Activated CD4-positive, alpha-beta T cell treated with anti-CD3 and anti-CD28 coated beads, Interleukin-2, amount 10 ng/mL, durations not matched to agents 7 days and 5 days (primary cell): ENCODE data around the gene ACD. TPM values are rescaled to one million over a fixed set of nuclear protein-coding genes. Genes with fewer than 3 reads are reported as not detected.

Source experiments
- CTCF ChIA-PET: fragments of 350-600 bp; sonication (Branson Sonifier 250); formaldehyde crosslinking; loops from one replicate; lab custom pipeline; 2021; ENCODE audit warnings: antibody characterized with exemption; lab: Charles Lee
- POLR2A ChIA-PET: fragments of 350-600 bp; sonication (Branson Sonifier 250); formaldehyde crosslinking; loops from one replicate; lab custom pipeline; 2021; ENCODE audit warnings: antibody characterized with exemption; lab: Charles Lee
- DNase-seq: peaks from one replicate; pipeline ENCODE4 v3.0.0-alpha.2; 2020
- H3K27ac Mint-ChIP-seq: one replicate; pipeline ENCODE4 v1.8.0; 2021; ENCODE audit warnings: mild to moderate bottlenecking, moderate library complexity, mixed read lengths
- H3K27me3 Mint-ChIP-seq: one replicate; pipeline ENCODE4 v1.8.0; 2021; ENCODE audit warnings: mixed read lengths
- H3K36me3 Mint-ChIP-seq: one replicate; pipeline ENCODE4 v1.8.0; 2021; ENCODE audit warnings: low read depth, mixed read lengths
- H3K4me1 Mint-ChIP-seq: one replicate; pipeline ENCODE4 v1.8.0; 2021; ENCODE audit warnings: mixed read lengths
- H3K4me3 Mint-ChIP-seq: one replicate; pipeline ENCODE4 v1.8.0; 2021; ENCODE audit warnings: mild to moderate bottlenecking, moderate library complexity, mixed read lengths
- H3K9me3 Mint-ChIP-seq: one replicate; pipeline ENCODE4 v1.8.0; 2021; ENCODE audit warnings: mixed read lengths
- total RNA-seq, 2 experiments: library from RNA; stranded (reverse); gene quantifications; one replicate each; pipeline ENCODE4 v1.2.3, GENCODE V29; 2021

The ACD gene
- total RNA-seq, 2 experiments from 2014 or later: 38.0 to 41.8 TPM

DNA sequence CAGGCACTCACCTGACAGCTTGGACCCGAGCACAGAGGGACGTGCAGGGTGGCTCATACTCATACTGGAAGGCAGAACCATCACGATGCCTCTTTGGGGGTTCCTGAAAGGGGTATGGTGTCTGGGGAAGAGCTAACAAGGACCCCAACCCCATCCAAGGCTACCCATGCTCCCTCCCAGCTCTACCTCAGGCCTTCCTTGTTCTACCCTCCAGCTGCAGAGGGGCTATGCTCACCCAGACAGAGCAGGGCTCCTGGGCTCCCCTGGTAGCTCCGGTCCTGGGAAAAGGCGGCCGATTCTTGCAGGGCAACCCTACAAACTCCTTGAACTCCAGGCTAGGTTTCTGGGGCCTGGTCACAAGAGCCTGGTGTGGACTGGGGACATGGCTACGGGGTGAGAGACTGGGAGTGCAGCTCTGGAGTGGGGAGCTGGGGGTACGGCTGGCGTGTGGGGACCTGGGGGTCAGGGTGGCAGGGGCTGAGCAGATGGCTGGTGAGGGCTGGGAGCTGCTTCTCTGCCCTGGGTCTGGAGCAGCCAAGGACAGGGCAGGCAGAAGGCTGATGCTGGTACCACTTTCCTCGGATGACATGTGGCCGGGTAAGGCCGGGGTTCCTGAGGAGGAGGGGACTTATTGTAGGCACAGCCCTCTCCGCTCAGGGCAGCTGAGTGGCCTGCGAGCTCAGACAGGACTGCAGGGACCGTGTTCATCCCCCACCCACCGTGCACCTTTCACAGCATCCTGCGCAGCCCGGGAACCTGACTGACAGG, 2.1 kb downstream of the ACD start:
- no peaks in the 10 kb centered on the region for H3K27me3 Mint-ChIP-seq

DNA sequence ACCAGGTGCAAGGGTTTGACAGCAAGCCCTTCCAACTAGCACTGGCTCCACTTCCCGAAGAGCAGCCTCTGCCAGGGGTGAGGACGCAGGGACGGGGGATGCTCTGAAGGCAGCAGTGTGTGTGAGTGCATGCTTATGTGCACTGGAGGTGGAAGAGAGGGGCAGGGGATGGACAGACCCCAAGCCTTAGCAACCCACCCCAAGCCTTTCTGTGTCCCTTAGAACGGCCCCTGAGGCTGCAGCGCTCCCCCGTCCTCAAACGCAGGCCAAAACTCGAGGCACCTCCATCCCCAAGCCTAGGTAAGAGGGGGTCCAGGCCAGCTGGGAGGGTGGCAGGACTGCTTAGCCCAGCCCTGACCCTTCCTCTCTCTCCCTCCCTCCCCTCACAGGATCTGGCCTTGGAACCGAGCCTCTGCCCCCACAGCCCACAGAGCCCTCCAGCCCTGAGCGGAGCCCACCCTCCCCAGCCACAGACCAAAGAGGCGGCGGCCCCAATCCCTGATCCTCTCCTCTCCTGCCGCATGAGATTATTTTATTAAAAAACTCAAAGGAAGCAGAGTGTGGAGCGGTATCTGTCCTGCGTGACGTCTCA, 2.9 kb downstream of the ACD start:
- ChIA-PET CTCF (interaction anchor here (2.6 to 14.5 kb wide), 6 partner anchors 9 to 135 kb away, joined by 13 to 177 read pairs (median 20); partner anchors contain the start of genes C16orf86, CARMIL2 and CTCF), POLR2A (no interaction called here)
- Mint-ChIP-seq H3K4me1 (peaks cover 26% of the 10 kb centered on the region), H3K9me3 (no peaks in the 10 kb centered on the region), H3K4me3 (no peak overlapping the region), H3K27me3 (no peaks in the 10 kb centered on the region), H3K36me3 (peaks cover 28% of the 10 kb centered on the region), H3K27ac (no peak overlapping the region)
- no peak for DNase-seq

More for the DNA sequence above, 2.1 kb downstream of the ACD start:
- Mint-ChIP-seq H3K27ac (peak overlapping the region; percentile 31), H3K4me1 (peaks cover 27% of the 10 kb centered on the region), H3K4me3 (peak overlapping the region; percentile 87), H3K36me3 (peaks cover 25% of the 10 kb centered on the region), H3K9me3 (no peaks in the 10 kb centered on the region)
- no peak for DNase-seq
- CTCF ChIA-PET: interaction anchor here (1.1 to 14.5 kb wide), 9 partner anchors 10 to 177 kb away, joined by 5 to 177 read pairs (median 14); partner anchors contain the start of genes ATP6V0D1, C16orf86, CARMIL2 and CTCF
- POLR2A ChIA-PET: no interaction called here

DNA sequence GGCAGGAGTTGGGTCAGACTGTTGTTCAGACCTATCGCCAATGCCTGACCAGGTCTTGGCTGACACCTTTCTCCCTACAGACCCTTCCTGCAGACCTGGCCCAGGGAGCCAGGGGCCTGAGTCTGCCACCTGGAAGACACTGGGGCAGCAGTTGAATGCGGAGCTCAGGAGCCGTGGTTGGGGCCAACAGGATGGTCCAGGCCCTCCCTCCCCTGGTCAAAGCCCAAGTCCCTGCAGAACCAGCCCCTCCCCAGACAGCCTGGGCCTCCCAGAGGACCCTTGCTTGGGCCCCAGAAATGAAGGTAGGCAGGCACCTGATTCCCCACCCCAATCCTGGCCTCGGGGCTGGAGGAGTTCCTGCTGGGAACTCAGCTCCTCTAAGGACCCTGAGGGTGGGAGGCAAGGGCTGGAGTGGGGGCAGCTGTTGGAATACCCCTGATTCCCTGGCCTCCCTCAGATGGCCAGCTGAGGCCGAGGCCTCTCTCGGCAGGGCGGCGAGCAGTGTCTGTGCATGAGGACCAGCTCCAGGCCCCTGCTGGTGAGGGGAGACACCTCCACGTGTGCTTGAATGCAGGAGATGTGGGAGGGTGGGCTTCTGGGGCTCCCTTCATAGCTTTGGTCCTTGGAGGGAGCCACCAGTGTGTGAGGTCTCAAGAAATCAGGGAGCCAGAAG, 3.6 kb downstream of the ACD start:
- no peaks in the 10 kb centered on the region for H3K9me3 Mint-ChIP-seq
- ChIA-PET CTCF (interaction anchor here (4.8 kb wide), 1 partner anchor 12 kb away, joined by 41 read pairs; the partner anchor contains the start of gene CARMIL2), POLR2A (no interaction called here)
- H3K27ac Mint-ChIP-seq: no peak overlapping the region
- peaks cover 34% of the 10 kb centered on the region for H3K36me3 Mint-ChIP-seq
- no peaks in the 10 kb centered on the region for H3K27me3 Mint-ChIP-seq
- no peak for DNase-seq
- H3K4me1 Mint-ChIP-seq: peaks cover 22% of the 10 kb centered on the region
- H3K4me3 Mint-ChIP-seq: no peak overlapping the region

DNA sequence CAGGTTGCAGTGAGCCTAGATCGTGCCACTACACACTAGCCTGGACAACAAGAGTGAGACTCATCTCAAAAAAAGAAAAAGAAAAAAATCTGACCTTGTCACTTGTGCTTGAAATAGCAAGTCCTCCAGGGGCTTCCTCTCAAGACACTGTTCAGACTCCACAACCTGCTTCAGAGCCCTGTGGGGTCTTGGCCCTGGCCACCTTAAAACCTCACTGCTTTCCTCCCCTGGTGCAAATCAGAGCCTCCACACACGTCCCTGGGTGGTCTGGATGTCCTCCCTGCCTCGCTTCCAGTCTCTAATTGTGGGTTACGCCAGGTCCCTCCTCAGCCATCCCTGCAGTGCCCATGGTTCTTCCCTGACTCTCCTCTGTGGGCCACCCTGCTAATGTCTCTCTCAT, 4.7 kb downstream of the ACD start:
- ChIA-PET POLR2A (no interaction called here), CTCF (no interaction called here)
- H3K27ac Mint-ChIP-seq: no peak overlapping the region
- peaks cover 20% of the 10 kb centered on the region for H3K4me1 Mint-ChIP-seq
- H3K4me3 Mint-ChIP-seq: no peak overlapping the region
- H3K36me3 Mint-ChIP-seq: peaks cover 42% of the 10 kb centered on the region
- no peaks in the 10 kb centered on the region for H3K9me3 Mint-ChIP-seq
- no peaks in the 10 kb centered on the region for H3K27me3 Mint-ChIP-seq
- DNase-seq: no peak

DNA sequence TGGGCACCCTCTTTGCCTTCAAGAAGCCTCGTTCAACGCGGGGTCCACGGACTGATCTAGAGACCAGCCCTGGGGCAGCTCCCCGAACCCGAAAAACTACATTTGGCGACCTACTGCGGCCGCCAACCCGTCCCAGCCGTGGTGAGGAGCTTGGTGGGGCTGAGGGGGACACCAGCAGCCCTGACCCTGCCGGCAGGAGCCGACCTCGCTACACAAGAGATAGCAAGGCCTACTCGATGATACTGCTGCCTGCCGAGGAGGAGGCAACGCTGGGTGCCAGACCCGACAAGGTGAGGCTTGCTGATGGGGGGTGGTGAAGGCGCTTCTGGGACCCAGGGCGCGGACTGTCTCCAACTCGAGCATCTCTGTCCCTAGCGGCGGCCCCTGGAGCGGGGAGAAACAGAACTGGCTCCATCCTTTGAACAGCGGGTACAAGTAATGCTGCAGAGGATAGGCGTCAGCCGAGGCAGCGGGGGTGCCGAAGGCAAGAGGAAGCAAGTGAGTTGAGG, 5.6 kb downstream of the ACD start:
- Mint-ChIP-seq H3K36me3 (peaks cover 48% of the 10 kb centered on the region), H3K4me1 (peaks cover 24% of the 10 kb centered on the region), H3K9me3 (no peaks in the 10 kb centered on the region), H3K27me3 (no peaks in the 10 kb centered on the region), H3K4me3 (no peak overlapping the region), H3K27ac (peak overlapping the region; percentile 36)
- no peak for DNase-seq
- POLR2A ChIA-PET: no interaction called here
- CTCF ChIA-PET: no interaction called here

DNA sequence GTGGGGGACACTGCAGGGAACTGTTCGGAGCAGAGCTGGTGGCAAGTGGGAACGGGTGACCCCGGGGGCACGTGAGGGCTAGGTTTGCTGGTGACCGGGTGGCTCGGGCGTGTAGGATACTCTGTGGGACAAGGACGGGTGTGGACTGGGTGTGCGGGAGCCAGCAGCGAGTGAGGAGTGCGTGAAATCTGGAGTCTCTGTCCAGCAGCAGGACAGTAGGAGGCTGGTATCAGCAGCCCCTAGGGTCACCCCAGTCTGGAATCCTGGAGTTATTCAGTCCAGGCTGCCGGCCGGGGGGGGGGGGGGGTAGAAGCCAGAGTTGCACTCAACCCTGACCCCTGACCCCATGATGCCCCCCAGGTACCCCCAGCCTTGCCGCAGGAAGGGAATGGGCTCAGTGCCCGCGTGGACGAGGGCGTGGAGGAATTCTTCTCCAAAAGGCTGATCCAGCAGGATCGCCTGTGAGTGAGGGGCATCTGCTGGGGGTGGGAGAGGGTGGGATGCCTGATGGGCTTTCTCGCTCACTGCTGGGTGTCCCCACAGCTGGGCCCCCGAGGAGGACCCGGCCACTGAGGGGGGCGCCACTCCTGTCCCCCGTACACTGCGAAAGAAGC, 6.2 kb downstream of the ACD start:
- ChIA-PET CTCF (no interaction called here), POLR2A (no interaction called here)
- Mint-ChIP-seq H3K4me1 (peaks cover 20% of the 10 kb centered on the region), H3K27me3 (no peaks in the 10 kb centered on the region), H3K36me3 (peaks cover 53% of the 10 kb centered on the region), H3K9me3 (no peaks in the 10 kb centered on the region), H3K27ac (no peak overlapping the region), H3K4me3 (no peak overlapping the region)
- DNase-seq: no peak

DNA sequence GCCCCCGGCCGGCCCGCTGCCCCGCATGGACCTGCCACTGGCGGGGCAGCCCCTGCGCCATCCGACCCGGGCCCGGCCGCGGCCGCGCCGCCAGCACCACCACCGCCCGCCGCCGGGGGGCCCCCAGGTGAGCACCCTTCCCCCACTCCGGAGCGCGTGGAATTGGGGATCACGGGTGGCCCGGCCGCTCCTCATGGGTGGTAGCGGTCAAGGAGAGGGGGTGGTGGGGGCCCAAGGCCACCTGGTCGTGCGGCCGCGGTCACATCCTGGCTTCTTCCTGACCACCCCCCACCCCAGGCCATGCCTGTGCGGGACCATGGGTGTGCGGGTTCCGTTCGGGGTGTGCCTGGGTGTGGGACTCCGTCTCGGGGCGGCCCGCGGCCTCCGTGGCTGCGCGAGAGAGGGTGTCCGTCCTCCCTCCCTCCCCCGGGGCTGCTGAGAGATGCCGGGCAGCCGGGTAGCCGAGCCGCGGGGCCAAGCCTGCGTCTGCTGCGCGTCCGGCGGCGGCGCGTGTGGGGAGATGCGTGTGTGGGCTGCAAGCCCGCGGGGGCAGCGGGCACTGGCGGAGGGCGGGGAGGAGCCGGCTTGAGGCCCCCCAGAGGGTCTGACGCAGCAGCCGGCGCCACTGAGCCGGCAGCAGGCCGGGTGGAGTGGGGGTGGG, 6.8 kb downstream of the ACD start:
- no peaks in the 10 kb centered on the region for H3K27me3 Mint-ChIP-seq
- H3K4me1 Mint-ChIP-seq: peaks cover 14% of the 10 kb centered on the region
- H3K36me3 Mint-ChIP-seq: peaks cover 53% of the 10 kb centered on the region
- DNase-seq: no peak
- H3K9me3 Mint-ChIP-seq: no peaks in the 10 kb centered on the region
- no peak overlapping the region for H3K4me3 Mint-ChIP-seq
- ChIA-PET CTCF (interaction anchor here (1.3 kb wide), 1 partner anchor 106 kb away, joined by 3 read pairs; no protein-coding TSS in a partner anchor), POLR2A (no interaction called here)
- H3K27ac Mint-ChIP-seq: no peak overlapping the region

DNA sequence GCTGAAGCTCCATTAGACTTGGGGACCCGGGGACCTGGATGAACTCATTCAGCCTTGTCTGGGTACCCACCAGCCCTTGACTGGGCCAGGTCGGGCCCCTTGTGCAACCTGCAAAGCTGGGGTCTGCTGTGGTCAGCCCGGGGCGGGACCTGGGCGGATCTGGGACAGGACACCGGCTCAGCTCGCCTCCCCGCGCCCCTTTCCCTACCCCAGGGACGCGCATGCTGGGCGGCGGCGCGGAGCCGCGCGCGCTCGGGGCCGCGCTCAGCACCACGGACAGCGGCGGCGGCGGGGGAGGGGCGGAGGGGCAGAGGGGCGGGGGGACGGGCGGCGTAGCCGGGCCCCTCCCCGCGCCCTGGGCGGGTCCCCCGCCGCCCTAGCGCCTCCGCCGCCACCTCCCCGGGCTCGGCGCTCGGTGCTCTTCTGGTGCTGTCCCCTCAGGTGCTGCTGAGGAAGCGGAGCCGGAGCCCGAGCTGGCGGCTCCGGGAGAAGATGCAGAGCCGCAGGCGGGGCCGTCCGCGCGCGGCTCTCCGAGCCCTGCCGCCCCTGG, 7.4 kb downstream of the ACD start:
- ChIA-PET POLR2A (no interaction called here), CTCF (interaction anchor here (0.5 to 1.3 kb wide), 5 partner anchors 15 to 132 kb away, joined by 3 to 4 read pairs (median 3); no protein-coding TSS in a partner anchor)
- Mint-ChIP-seq H3K4me1 (peaks cover 12% of the 10 kb centered on the region), H3K36me3 (peaks cover 49% of the 10 kb centered on the region), H3K4me3 (no peak overlapping the region), H3K9me3 (no peaks in the 10 kb centered on the region), H3K27ac (no peak overlapping the region), H3K27me3 (no peaks in the 10 kb centered on the region)
- no peak for DNase-seq

DNA sequence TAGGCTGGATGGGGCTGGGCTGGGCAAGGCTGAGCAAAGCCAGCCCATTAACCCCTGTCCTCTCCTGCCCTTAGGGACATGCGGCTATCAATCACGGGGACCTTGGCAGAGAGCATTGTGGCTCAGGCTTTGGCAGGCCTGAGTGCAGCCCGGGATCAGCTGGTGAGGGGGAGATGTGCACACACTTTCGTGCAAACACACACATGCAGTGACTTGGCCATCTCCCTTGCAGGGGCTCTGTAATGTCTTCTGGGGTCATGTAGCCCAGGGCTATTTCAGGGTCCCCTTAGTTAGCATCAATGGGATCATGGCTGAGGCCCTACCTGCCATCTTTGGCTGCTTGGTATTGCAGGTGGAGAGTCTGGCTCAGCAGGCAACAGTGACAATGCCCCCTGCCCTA, 8.2 kb downstream of the ACD start:
- ChIA-PET POLR2A (no interaction called here), CTCF (interaction anchor here (0.7 to 1.3 kb wide), 5 partner anchors 16 to 171 kb away, joined by 3 to 6 read pairs (median 3); partner anchors contain the start of gene ATP6V0D1)
- Mint-ChIP-seq H3K27me3 (no peaks in the 10 kb centered on the region), H3K4me1 (peaks cover 17% of the 10 kb centered on the region), H3K9me3 (no peaks in the 10 kb centered on the region), H3K27ac (peak overlapping the region; percentile 6), H3K4me3 (no peak overlapping the region), H3K36me3 (peaks cover 50% of the 10 kb centered on the region)
- DNase-seq: no peak

DNA sequence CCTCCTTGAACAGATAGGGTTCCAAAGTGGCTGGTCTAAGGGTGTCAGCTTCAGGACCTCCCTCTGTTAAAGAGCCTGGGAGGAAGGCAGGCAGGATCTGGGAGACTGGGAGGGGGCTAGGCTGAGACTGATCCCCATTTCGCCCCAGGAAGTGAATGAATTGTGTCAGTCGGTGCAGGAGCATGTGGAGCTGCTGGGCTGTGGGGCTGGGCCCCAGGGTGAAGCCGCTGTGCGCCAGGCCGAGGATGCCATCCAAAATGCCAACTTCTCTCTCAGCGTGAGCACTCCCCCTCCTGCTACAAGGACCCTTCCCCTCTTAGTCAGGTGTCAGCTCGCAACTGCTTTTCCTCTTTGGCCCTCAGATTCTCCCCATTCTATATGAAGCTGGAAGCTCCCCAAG, 9.0 kb downstream of the ACD start:
- CTCF ChIA-PET: interaction anchor here (0.6 to 1.9 kb wide), 5 partner anchors 13 to 170 kb away, joined by 3 to 6 read pairs (median 5); partner anchors contain the start of gene ATP6V0D1
- Mint-ChIP-seq H3K27me3 (no peaks in the 10 kb centered on the region), H3K4me1 (peaks cover 21% of the 10 kb centered on the region), H3K36me3 (peaks cover 51% of the 10 kb centered on the region), H3K27ac (no peak overlapping the region), H3K4me3 (no peak overlapping the region), H3K9me3 (no peaks in the 10 kb centered on the region)
- POLR2A ChIA-PET: no interaction called here
- DNase-seq: no peak

DNA sequence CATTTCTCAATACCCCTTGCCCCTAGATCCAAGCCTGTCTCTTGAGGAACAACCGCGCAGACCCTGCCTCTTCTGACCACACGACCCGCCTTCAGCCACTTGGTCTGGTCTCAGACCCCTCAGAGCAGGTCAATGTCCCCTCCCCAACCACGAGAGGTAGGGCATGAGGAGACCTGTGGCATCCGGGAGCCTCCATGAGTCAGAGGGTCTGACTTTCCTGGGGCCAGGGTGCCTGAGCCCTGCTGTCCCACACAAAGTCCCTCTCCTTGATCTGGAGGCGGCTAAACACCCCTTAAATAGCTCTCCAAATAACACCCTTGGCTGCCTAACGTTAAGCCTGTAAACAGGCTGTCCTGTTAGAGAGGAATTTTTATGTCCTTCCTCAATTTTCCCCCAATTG, 10.0 kb downstream of the ACD start:
- H3K36me3 Mint-ChIP-seq: peaks cover 45% of the 10 kb centered on the region
- no peaks in the 10 kb centered on the region for H3K27me3 Mint-ChIP-seq
- H3K9me3 Mint-ChIP-seq: no peaks in the 10 kb centered on the region
- H3K27ac Mint-ChIP-seq: peak overlapping the region; percentile 46
- DNase-seq: no peak
- H3K4me1 Mint-ChIP-seq: peaks cover 20% of the 10 kb centered on the region
- CTCF ChIA-PET: interaction anchor here (1.3 to 2.3 kb wide), 3 partner anchors 14 to 129 kb away, joined by 5 to 9 read pairs (median 6); no protein-coding TSS in a partner anchor
- POLR2A ChIA-PET: no interaction called here
- no peak overlapping the region for H3K4me3 Mint-ChIP-seq
